Measurements from ENCODE around the gene HOXD10. TPM values are rescaled to one million over a fixed set of nuclear protein-coding genes. Genes with fewer than 3 reads are reported as not detected.

The HOXD10 gene
- total and polyA plus RNA-seq, 2 experiments from 2014 or later, result not detected

GRCh38 chr2:176067589-176068418 lies 48.8 kb upstream of the HOXD10 start:
- Mint-ChIP-seq H3K27ac (no peak overlapping the region), H3K4me3 (peak overlapping the region; percentile 62), H3K27me3 (ENCODE audit: insufficient read depth, low read depth, poor library complexity) (peaks cover 90% of the 10 kb centered on the region), H3K36me3 (ENCODE audit: low read depth) (no peaks in the 10 kb centered on the region; the same call in 2 of the 3 replicates), H3K9me3 (no peaks in the 10 kb centered on the region), H3K4me1 (peaks cover 25% of the 10 kb centered on the region)
- Histone ChIP-seq H3K27me3 (ENCODE audit: insufficient read depth) (peaks cover 100% of the 10 kb centered on the region), H3K4me3 (peak overlapping the region; percentile 56), H2AFZ (peak overlapping the region; percentile 84), H3K9me2 (ENCODE audit: insufficient read depth) (no peaks in the 10 kb centered on the region), H3K36me3 (ENCODE audit: insufficient read depth) (no peaks in the 10 kb centered on the region; the same call in 1 of the 2 replicates), H3K4me2 (peak overlapping the region; percentile 89), H3K79me2 (replicated peaks; ENCODE audit: insufficient read depth) (no peaks in the 10 kb centered on the region), H3K27ac (ENCODE audit: low read depth) (no peak overlapping the region), H4K20me1 (replicated peaks; ENCODE audit: insufficient read depth) (peaks cover 12% of the 10 kb centered on the region), H3K4me1 (ENCODE audit: insufficient read depth) (peaks cover 24% of the 10 kb centered on the region), H3F3A (replicated peaks; ENCODE audit: low read depth) (peaks cover 6% of the 10 kb centered on the region; the same call in 1 of the 2 replicates)
- TF ChIP-seq EZH2 (IDR thresholded peaks at IDR 0.05; ENCODE audit: low read depth, unreplicated experiment), result peak; percentile 71
- TF ChIP-seq POLR2AphosphoS5 (IDR thresholded peaks at IDR 0.05; ENCODE audit: low read depth), result no peak
- TF ChIP-seq EZH2phosphoT487 (IDR thresholded peaks at IDR 0.05; ENCODE audit: unreplicated experiment), result peak; percentile 27
- DNase-seq (ENCODE audit: low spot score) (peak; percentile 27), ATAC-seq (peak; percentile 28)

GRCh38 chr2:176068419-176068832 lies 48.2 kb upstream of the HOXD10 start:
- TF ChIP-seq CREB1 (CRISPR knock-in tag; IDR thresholded peaks at IDR 0.05; ENCODE audit: low read depth) (no peak), EZH2 (IDR thresholded peaks at IDR 0.05; ENCODE audit: low read depth, unreplicated experiment) (peak; percentile 88)
- H3K36me3 Mint-ChIP-seq (ENCODE audit: low read depth), result no peaks in the 10 kb centered on the region; the same call in 2 of the 3 replicates
- peak; percentile 42 for DNase-seq (ENCODE audit: low spot score)
- Histone ChIP-seq H3K79me2 (replicated peaks; ENCODE audit: insufficient read depth) (no peaks in the 10 kb centered on the region), H3K4me1 (ENCODE audit: insufficient read depth) (peaks cover 30% of the 10 kb centered on the region), H3K9me2 (ENCODE audit: insufficient read depth) (no peaks in the 10 kb centered on the region), H3F3A (replicated peaks; ENCODE audit: low read depth) (peaks cover 8% of the 10 kb centered on the region; the same call in 1 of the 2 replicates), H3K36me3 (ENCODE audit: insufficient read depth) (no peaks in the 10 kb centered on the region; the same call in 1 of the 2 replicates), H3K27me3 (ENCODE audit: insufficient read depth) (peaks cover 100% of the 10 kb centered on the region), H4K20me1 (replicated peaks; ENCODE audit: insufficient read depth) (peaks cover 12% of the 10 kb centered on the region), H3K4me3 (peak overlapping the region; percentile 56), H3K4me2 (peak overlapping the region; percentile 89), H2AFZ (no peak overlapping the region), H3K27ac (ENCODE audit: low read depth) (no peak overlapping the region)
- ATAC-seq, result peak; percentile 5; the same call in 1 of the 3 replicates
- H3K27ac Mint-ChIP-seq, result no peak overlapping the region
- peak overlapping the region; percentile 62; the same call in 2 of the 3 replicates for H3K4me3 Mint-ChIP-seq
- H3K9me3 Mint-ChIP-seq, result no peaks in the 10 kb centered on the region
- peaks cover 30% of the 10 kb centered on the region for H3K4me1 Mint-ChIP-seq
- H3K27me3 Mint-ChIP-seq (ENCODE audit: insufficient read depth, low read depth, poor library complexity), result peaks cover 97% of the 10 kb centered on the region

GRCh38 chr2:176071330-176072291 lies 45.0 kb upstream of the HOXD10 start:
- no peaks in the 10 kb centered on the region for H3K9me2 ChIP-seq (ENCODE audit: insufficient read depth)
- TF ChIP-seq REST (IDR thresholded peaks at IDR 0.05; ENCODE audit: unreplicated experiment), result no peak
- TF ChIP-seq ZNF114 (CRISPR knock-in tag; IDR thresholded peaks at IDR 0.05), result no peak
- no peak for TF ChIP-seq POLR2AphosphoS5 (IDR thresholded peaks at IDR 0.05; ENCODE audit: low read depth)

More at GRCh38 chr2:176071330-176072291, 45.0 kb upstream of the HOXD10 start:
- Histone ChIP-seq H4K20me1 (replicated peaks; ENCODE audit: insufficient read depth) (peaks cover 29% of the 10 kb centered on the region), H2AFZ (no peak overlapping the region), H3K4me3 (peak overlapping the region; percentile 35; the same call in 1 of the 2 replicates), H3K36me3 (ENCODE audit: insufficient read depth) (no peaks in the 10 kb centered on the region; the same call in 1 of the 2 replicates), H3K27me3 (ENCODE audit: insufficient read depth) (peaks cover 100% of the 10 kb centered on the region), H3F3A (replicated peaks; ENCODE audit: low read depth) (peaks cover 16% of the 10 kb centered on the region), H3K79me2 (replicated peaks; ENCODE audit: insufficient read depth) (no peaks in the 10 kb centered on the region), H3K4me2 (peak overlapping the region; percentile 64; the same call in 1 of the 2 replicates), H3K4me1 (ENCODE audit: insufficient read depth) (peaks cover 32% of the 10 kb centered on the region), H3K27ac (ENCODE audit: low read depth) (no peak overlapping the region)
- ATAC-seq (no peak; the same call in 2 of the 3 replicates), DNase-seq (ENCODE audit: low spot score) (peak; percentile 39)
- no peak overlapping the region for H3K27ac Mint-ChIP-seq
- peak overlapping the region; percentile 37; the same call in 1 of the 3 replicates for H3K4me3 Mint-ChIP-seq
- H3K4me1 Mint-ChIP-seq, result peaks cover 27% of the 10 kb centered on the region; the same call in 2 of the 3 replicates
- H3K27me3 Mint-ChIP-seq (ENCODE audit: insufficient read depth, low read depth, poor library complexity), result peaks cover 100% of the 10 kb centered on the region
- no peaks in the 10 kb centered on the region; the same call in 2 of the 3 replicates for H3K9me3 Mint-ChIP-seq
- no peaks in the 10 kb centered on the region; the same call in 2 of the 3 replicates for H3K36me3 Mint-ChIP-seq (ENCODE audit: low read depth)

Data from GM23338 (cell line).